Adrenal gland (tissue), 12 donors: ENCODE results near the gene PRR3. TPM values are rescaled to one million over a fixed set of nuclear protein-coding genes. Genes with fewer than 3 reads are reported as not detected.

ENCODE experiments used
- DNase-seq, 7 donors: peaks; one replicate each; pipeline ENCODE4 v3.0.0-alpha.2; 2019 to 2020
- H3K27ac ChIP-seq, 5 donors: fragments of 200-600 bp; sonication (generic) in 4 of 5; 1 replicate in 3 of 5; 2 replicates in 2 of 5; pipeline versions ENCODE4 v1.5.1 to v1.8.0; 2016 to 2020; ENCODE audit warnings: mild to moderate bottlenecking in 1 of 5
- H3K27me3 ChIP-seq: fragments of 200-600 bp; 2 replicates; pipeline ENCODE4 v1.8.0; 2021
- H3K36me3 ChIP-seq, 2 donors: fragments of 200-600 bp; replicated peaks in 1 of 2; 1 replicate in 1 of 2; 2 replicates in 1 of 2; pipeline versions ENCODE4 v1.5.1 to v1.8.0; 2018 to 2022
- H3K4me1 ChIP-seq, 2 donors: fragments of 200-600 bp; replicated peaks in 1 of 2; 1 replicate in 1 of 2; 2 replicates in 1 of 2; pipeline versions ENCODE4 v1.5.1 to v1.8.0; 2018 to 2021
- H3K4me3 ChIP-seq, 4 donors: fragments of 200-600 bp; sonication (generic) in 3 of 4; one replicate each; pipeline ENCODE4 v1.5.1; 2016 to 2018
- H3K9me3 ChIP-seq, 3 donors: fragments of 200-600 bp; sonication (generic) in 1 of 3; replicated peaks in 1 of 3; 1 replicate in 2 of 3; 2 replicates in 1 of 3; pipeline versions ENCODE4 v1.5.1 to v1.8.0; 2016 to 2021
- CTCF ChIP-seq, 6 experiments: fragments of 450-650 bp in 4 of 6; fragments of 200-600 bp in 2 of 6; sonication (generic) in 1 of 6; IDR thresholded peaks; 1 replicate in 5 of 6; 2 replicates in 1 of 6; pipeline versions ENCODE4 v1.5.1 to v1.8.0; 2016 to 2021; ENCODE audit warnings: antibody characterized with exemption in 6 of 6, mild to moderate bottlenecking in 2 of 6, moderate library complexity in 1 of 6
- POLR2A ChIP-seq, 2 donors: fragments of 450-650 bp; IDR thresholded peaks; one replicate each; pipeline ENCODE4 v1.6.1; 2017; ENCODE audit warnings: antibody characterized with exemption in 2 of 2, mild to moderate bottlenecking in 2 of 2, moderate library complexity in 1 of 2
- WGBS, 4 donors: extraction: QIAGEN DNeasy Blood & Tissue Kit in 2 of 4; methylation state at CpG; one replicate each; pipeline versions ENCODE4 v1.1.5 to v1.1.7; 2013 to 2017; 5-methylcytosine and 5-hydroxymethylcytosine counted together
- intact Hi-C, 2 donors: fragments of 100-400 bp; cut with DNase I; formaldehyde crosslinking; loops; one replicate each; pipeline versions ENCODE4 v1.14.1 to v1.15.0; 2022 to 2023
- polyA plus RNA-seq, 3 donors: library from polyadenylated mRNA; stranded (reverse); fragments of 200-250 nt in 2 of 3; fragments of 350-450 nt in 1 of 3; fragmentation: Illumina TruSeq in 1 of 3; extraction: RNeasy Lipid Tissue Mini Kit (QIAGEN cat#74804) in 1 of 3; gene quantifications; one replicate each; pipeline ENCODE4 v1.2.3, GENCODE V29; 2013 to 2014
- total RNA-seq, 9 donors: library from RNA; depleted of rRNA in 4 of 9; stranded (reverse); fragments of >200 nt in 4 of 9; fragments of 120-200 nt in 1 of 9; fragmentation: NEBNext Ultra II Directional in 1 of 9; extraction: Animal tissue kit (Norgen Biotek cat#: 25700) in 1 of 9; gene quantifications; one replicate each; pipeline versions ENCODE4 v1.1.0 to v1.2.4, GENCODE V29; 2013 to 2023
- donor health status: healthy with polysubstance abuse.
- donor health status: Bipolar disorder and iron deficiency.
- donor health status: DM: yes; HTN: yes; CAD: no.
- donor health status: DM: no; HTN: no; CAD: no.
- donor health status: DM: no; HTN: no; CAD: no.
- donor health status: DM: yes; HTN: yes; CAD: no.

PRR3 gene
- total and polyA plus RNA-seq, 12 donors, result 1.8 to 25.5 (median 12.1) TPM

GRCh38 chr6:30599625-30600324 lies 42.7 kb downstream of the PRR3 start:
- H3K27me3 ChIP-seq, result no peaks in the 10 kb centered on the region
- no peak overlapping the region for H3K27ac ChIP-seq
- intact Hi-C loops, result loop anchor here in 1 of 2 donors (5.0 kb wide), 1 partner anchor 112 kb away; the partner anchor contains the start of gene HLA-E
- TF ChIP-seq CTCF (IDR thresholded peaks at IDR 0.05) (no peak), POLR2A (IDR thresholded peaks at IDR 0.05) (no peak)
- H3K9me3 ChIP-seq, result no peaks in the 10 kb centered on the region
- no peaks in the 10 kb centered on the region for H3K4me1 ChIP-seq
- 61 to 74% (median 69%) methylated on average over 13 of the region's 13 CpGs for WGBS, 4 donors
- peak in 1 of 7 donors; percentile 20 for DNase-seq
- no peak overlapping the region for H3K4me3 ChIP-seq
- H3K36me3 ChIP-seq, result peaks cover 0 to 48% of the 10 kb centered on the region in 2 donors

DNA sequence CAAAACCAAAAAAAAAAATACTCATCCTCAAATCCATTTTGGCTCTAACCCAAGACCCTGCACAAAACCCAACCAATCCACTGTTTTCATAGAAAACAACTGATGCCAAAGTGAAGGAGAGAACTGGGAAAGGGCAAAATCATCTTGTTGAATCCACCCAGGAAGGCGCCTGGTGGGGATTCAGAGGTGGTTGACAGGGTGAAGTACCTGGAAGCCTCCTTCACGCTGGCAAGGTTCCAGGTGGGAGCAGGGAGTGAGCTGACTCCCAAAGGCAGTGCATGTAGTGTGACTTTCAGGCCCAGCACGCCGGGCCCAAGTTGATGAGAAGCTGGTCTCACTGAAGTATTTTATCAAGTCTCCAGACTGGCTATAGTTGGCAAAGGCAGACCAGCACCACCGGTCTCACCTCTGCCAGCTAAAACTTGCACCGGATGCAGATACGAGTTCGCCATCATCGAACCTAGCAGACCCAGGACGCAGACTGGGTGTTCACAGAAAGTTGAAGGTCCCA lies 43.4 kb downstream of the PRR3 start:
- no peaks in the 10 kb centered on the region for H3K9me3 ChIP-seq
- WGBS, 4 donors, result 70 to 80% (median 76%) methylated on average over 10 of the region's 10 CpGs

DNA sequence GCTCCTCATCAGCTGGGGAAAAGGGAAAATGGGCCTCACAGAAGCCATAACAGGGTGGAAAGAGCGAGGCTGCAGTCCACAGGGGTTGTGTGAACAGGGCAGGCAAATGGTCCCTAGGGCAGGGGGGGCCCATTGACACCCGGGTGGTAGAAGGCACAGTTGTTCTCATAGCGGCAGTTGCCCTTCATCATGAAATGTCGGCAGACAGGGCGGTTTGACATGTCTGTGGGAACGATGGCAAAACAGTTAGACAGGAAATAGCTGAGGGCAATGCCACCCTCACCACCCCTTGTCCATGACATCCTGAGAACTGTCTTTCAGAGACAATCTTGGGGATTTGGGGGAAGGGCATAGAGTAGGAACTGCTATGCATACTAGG lies 44.3 kb downstream of the PRR3 start:
- Histone ChIP-seq H3K9me3 (no peaks in the 10 kb centered on the region), H3K36me3 (peaks cover 0 to 61% of the 10 kb centered on the region in 2 donors), H3K27me3 (no peaks in the 10 kb centered on the region), H3K4me3 (no peak overlapping the region), H3K4me1 (no peaks in the 10 kb centered on the region), H3K27ac (no peak overlapping the region)
- no peak for TF ChIP-seq POLR2A (IDR thresholded peaks at IDR 0.05)
- TF ChIP-seq CTCF (IDR thresholded peaks at IDR 0.05), result no peak
- intact Hi-C loops, result no loop called here
- DNase-seq, result no peak
- WGBS, 4 donors, result 50 to 65% (median 59%) methylated on average over 6 of the region's 6 CpGs

More for the DNA sequence above, 43.4 kb downstream of the PRR3 start:
- H3K4me3 ChIP-seq, result no peak overlapping the region
- peak in 5 of 7 donors; percentile 33 to 69 (median 51) for DNase-seq
- TF ChIP-seq POLR2A (IDR thresholded peaks at IDR 0.05) (no peak), CTCF (IDR thresholded peaks at IDR 0.05) (no peak)
- intact Hi-C loops, result no loop called here
- H3K27ac ChIP-seq, result no peak overlapping the region
- peaks cover 0 to 52% of the 10 kb centered on the region in 2 donors for H3K36me3 ChIP-seq
- no peaks in the 10 kb centered on the region for H3K4me1 ChIP-seq
- no peaks in the 10 kb centered on the region for H3K27me3 ChIP-seq

DNA sequence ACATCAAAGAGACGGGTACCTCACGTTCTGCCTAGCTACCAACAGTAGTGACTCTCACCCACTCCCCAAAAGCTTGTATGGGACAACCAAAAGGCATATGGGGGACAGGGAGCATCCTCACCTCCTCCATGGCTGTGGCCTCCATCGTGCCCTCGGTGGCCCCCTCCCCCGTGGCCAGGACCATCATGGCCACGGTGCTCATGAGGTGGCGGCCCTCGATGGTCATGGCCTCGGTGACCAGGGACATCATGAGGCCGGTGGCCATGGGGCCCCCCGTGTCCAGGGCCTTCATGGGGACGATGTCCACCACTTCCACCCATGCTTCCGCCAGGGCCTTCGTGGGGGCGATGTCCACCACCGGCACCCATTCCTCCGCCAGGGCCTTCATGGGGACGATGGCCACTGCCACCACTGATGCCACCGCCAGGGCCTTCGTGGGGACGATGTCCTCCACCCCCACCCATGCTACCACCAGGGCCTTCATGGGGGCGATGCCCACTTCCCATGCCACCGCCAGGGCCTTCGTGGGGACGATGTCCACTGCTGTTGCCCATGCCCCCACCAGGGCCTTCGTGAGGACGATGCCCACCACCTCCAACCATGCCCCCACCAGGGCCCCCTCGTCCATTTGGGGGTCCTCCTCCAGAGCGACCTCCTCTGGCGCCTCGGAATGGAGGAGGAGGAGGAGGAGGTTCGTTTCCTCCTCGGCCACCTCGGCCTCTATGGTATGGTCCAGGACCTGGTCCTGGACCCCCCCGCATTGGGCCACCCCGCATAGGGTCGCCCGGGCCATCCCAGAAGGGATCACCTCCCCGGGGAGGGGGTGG lies 44.9 kb downstream of the PRR3 start:
- no peak overlapping the region for H3K27ac ChIP-seq
- intact Hi-C loops, result no loop called here
- DNase-seq, result no peak
- 87 to 90% (median 88%) methylated on average over 16 to 39 of the region's 39 CpGs for WGBS, 4 donors
- TF ChIP-seq POLR2A (IDR thresholded peaks at IDR 0.05), result no peak
- no peak for TF ChIP-seq CTCF (IDR thresholded peaks at IDR 0.05)
- no peak overlapping the region for H3K4me3 ChIP-seq
- no peaks in the 10 kb centered on the region for H3K27me3 ChIP-seq
- peaks cover 0 to 67% of the 10 kb centered on the region in 2 donors for H3K36me3 ChIP-seq
- H3K4me1 ChIP-seq, result no peaks in the 10 kb centered on the region
- no peaks in the 10 kb centered on the region for H3K9me3 ChIP-seq
